A204.1 (cell line): ENCODE data around the gene BLTP3B.

Experiments
- FAIRE-seq: peaks from 2 replicates; lab custom pipeline; 2012; peaks lifted over from hg19 to GRCh38; lab: Jason Lieb, UNC

Gene BLTP3B

GRCh38 chr12:100159391-100160104 is 16.9 kb upstream of the BLTP3B start:
- no peak for FAIRE-seq

GRCh38 chr12:100158535-100158934 is 15.9 kb upstream of the BLTP3B start:
- no peak for FAIRE-seq

- FAIRE-seq = no peak
Observed at GRCh38 chr12:100157427-100157821, 14.8 kb upstream of the BLTP3B start.

GRCh38 chr12:100156731-100157426 is 14.2 kb upstream of the BLTP3B start:
- FAIRE-seq = no peak

- FAIRE-seq = no peak
Observed at GRCh38 chr12:100154474-100155247, 12.0 kb upstream of the BLTP3B start.

- FAIRE-seq = no peak
Observed at GRCh38 chr12:100153131-100153530, 10.5 kb upstream of the BLTP3B start.

- no peak for FAIRE-seq
Observed at GRCh38 chr12:100151769-100152168, 9.1 kb upstream of the BLTP3B start.

- no peak for FAIRE-seq
Observed at GRCh38 chr12:100146252-100146651, 3.6 kb upstream of the BLTP3B start.

- FAIRE-seq = no peak
Observed at GRCh38 chr12:100145643-100146042, 3.0 kb upstream of the BLTP3B start.

- no peak for FAIRE-seq
Observed at GRCh38 chr12:100141998-100142850, 450 bp downstream of the BLTP3B start.

- no peak for FAIRE-seq
Observed at GRCh38 chr12:100141666-100141997, 1.0 kb downstream of the BLTP3B start.

GRCh38 chr12:100138803-100139098 is 3.9 kb downstream of the BLTP3B start:
- FAIRE-seq = no peak

GRCh38 chr12:100138048-100138802 is 4.4 kb downstream of the BLTP3B start:
- no peak for FAIRE-seq

- no peak for FAIRE-seq
Observed at GRCh38 chr12:100133200-100133599, 9.5 kb downstream of the BLTP3B start.

- no peak for FAIRE-seq
Observed at GRCh38 chr12:100128512-100128908, 14.2 kb downstream of the BLTP3B start.

GRCh38 chr12:100127766-100128511 is 14.7 kb downstream of the BLTP3B start:
- no peak for FAIRE-seq

GRCh38 chr12:100123316-100124095 is 19.2 kb downstream of the BLTP3B start:
- FAIRE-seq = no peak

- no peak for FAIRE-seq
Observed at GRCh38 chr12:100120355-100120754, 22.3 kb downstream of the BLTP3B start.

GRCh38 chr12:100115291-100115690 is 27.4 kb downstream of the BLTP3B start:
- FAIRE-seq = no peak

GRCh38 chr12:100114574-100114973 is 28.1 kb downstream of the BLTP3B start:
- no peak for FAIRE-seq
